Measurements from ENCODE around the gene ROR1. TPM values are rescaled to one million over a fixed set of nuclear protein-coding genes. Genes with fewer than 3 reads are reported as not detected.

ROR1 gene
- total RNA-seq, 1 donor from 2014 or later = 81.4 TPM

DNA sequence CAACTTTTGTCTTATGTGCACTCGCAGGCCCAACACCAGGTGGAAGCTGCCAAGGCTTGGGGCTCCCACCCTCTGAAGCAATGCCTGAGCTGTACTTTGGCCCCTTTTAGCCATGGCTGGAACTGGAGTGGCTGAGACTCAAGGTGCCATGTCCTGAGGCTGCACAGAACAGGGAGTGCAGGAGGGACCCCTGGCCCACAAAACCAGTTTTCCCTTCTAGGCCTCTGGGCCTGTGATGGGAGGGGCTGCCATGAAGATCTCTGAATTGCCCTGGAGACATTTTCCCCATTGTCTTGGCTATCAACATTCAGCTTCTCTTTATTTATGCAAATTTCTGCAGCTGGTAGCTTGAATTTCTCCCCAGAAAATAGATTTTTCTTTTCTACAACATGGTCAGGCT is 57.6 kb downstream of the ROR1 start:
- no peaks in the 10 kb centered on the region for H3K27me3 Mint-ChIP-seq (ENCODE audit: low read depth)
- H3K27ac Mint-ChIP-seq = peak overlapping the region; percentile 11
- H3K36me3 Mint-ChIP-seq = peaks cover 5% of the 10 kb centered on the region
- H3K9me3 Mint-ChIP-seq = no peaks in the 10 kb centered on the region
- TF ChIP-seq CTCF (IDR thresholded peaks at IDR 0.05; ENCODE audit: unreplicated experiment) = no peak
- DNase-seq (ENCODE audit: low spot score in 2 of 2, unreplicated experiment in 2 of 2) = no peak
- H3K4me1 Mint-ChIP-seq = peaks cover 55% of the 10 kb centered on the region
- no peak overlapping the region for H3K4me3 Mint-ChIP-seq

- H3K4me3 Mint-ChIP-seq = no peak overlapping the region
- TF ChIP-seq CTCF (IDR thresholded peaks at IDR 0.05; ENCODE audit: unreplicated experiment) = no peak
- H3K4me1 Mint-ChIP-seq = peaks cover 53% of the 10 kb centered on the region
- no peaks in the 10 kb centered on the region for H3K9me3 Mint-ChIP-seq
- peaks cover 5% of the 10 kb centered on the region for H3K36me3 Mint-ChIP-seq
- peak overlapping the region; percentile 62 for H3K27ac Mint-ChIP-seq
- DNase-seq (ENCODE audit: low spot score in 2 of 2, unreplicated experiment in 2 of 2) = no peak
- no peaks in the 10 kb centered on the region for H3K27me3 Mint-ChIP-seq (ENCODE audit: low read depth)
These were observed 59.7 kb downstream of the ROR1 start for GRCh38 chr1:63833363-63834119.

- Mint-ChIP-seq H3K4me1 (peaks cover 43% of the 10 kb centered on the region), H3K4me3 (no peak overlapping the region), H3K27ac (no peak overlapping the region), H3K27me3 (ENCODE audit: low read depth) (no peaks in the 10 kb centered on the region), H3K9me3 (no peaks in the 10 kb centered on the region), H3K36me3 (peaks cover 3% of the 10 kb centered on the region)
- no peak for DNase-seq (ENCODE audit: low spot score in 2 of 2, unreplicated experiment in 2 of 2)
- no peak for TF ChIP-seq CTCF (IDR thresholded peaks at IDR 0.05; ENCODE audit: unreplicated experiment)
These were observed 61.3 kb downstream of the ROR1 start for GRCh38 chr1:63835128-63835527.

DNA sequence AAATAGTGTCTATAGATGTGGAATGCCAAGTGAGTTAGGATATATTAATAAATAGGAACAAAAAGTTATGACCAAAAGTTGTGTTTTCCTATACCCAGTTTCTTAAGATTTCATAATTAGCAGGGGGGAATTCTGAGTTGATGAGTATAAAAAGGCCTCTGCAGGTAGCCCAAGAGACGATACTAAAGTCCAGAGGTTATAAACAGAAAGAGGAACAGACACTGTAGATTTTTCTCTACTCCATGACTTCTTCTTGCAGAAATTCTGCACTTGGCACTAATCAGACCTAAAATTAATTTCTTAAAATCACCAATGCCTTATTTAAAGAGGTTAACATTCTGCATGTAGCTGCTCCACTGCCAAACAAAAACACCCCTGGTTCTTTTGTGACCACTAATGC is 62.6 kb downstream of the ROR1 start:
- Mint-ChIP-seq H3K4me3 (no peak overlapping the region), H3K36me3 (peaks cover 3% of the 10 kb centered on the region), H3K9me3 (no peaks in the 10 kb centered on the region), H3K27ac (no peak overlapping the region), H3K4me1 (peaks cover 39% of the 10 kb centered on the region), H3K27me3 (ENCODE audit: low read depth) (no peaks in the 10 kb centered on the region)
- no peak for DNase-seq (ENCODE audit: low spot score in 2 of 2, unreplicated experiment in 2 of 2)
- TF ChIP-seq CTCF (IDR thresholded peaks at IDR 0.05; ENCODE audit: unreplicated experiment) = no peak

DNA sequence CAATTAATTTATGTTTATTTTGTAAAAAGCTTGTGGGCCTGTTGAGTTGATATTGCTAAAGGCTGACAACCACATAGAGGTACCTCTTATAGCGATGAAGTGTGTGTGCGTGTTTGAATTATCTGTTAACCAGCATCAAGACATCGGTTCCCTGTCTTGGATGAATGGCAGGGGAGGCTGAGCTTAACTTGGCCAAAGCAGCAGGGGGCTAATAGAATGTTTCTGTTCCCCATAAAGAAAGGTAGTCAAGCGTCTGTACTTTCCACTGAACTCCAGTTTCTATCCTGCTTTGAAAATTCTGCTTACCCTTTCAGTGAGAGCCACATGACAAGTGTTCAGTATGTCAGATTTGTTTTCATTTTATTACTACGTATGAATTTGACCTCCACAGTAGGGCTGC is 63.0 kb downstream of the ROR1 start:
- no peak for TF ChIP-seq CTCF (IDR thresholded peaks at IDR 0.05; ENCODE audit: unreplicated experiment)
- Mint-ChIP-seq H3K27ac (no peak overlapping the region), H3K36me3 (peaks cover under 1% of the 10 kb centered on the region), H3K27me3 (ENCODE audit: low read depth) (no peaks in the 10 kb centered on the region), H3K4me3 (no peak overlapping the region), H3K4me1 (peaks cover 34% of the 10 kb centered on the region), H3K9me3 (no peaks in the 10 kb centered on the region)
- no peak for DNase-seq (ENCODE audit: low spot score in 2 of 2, unreplicated experiment in 2 of 2)

Data from mesothelial cell of epicardium (in vitro differentiated cells).